ENCODE results near the gene MYO5C. TPM values are rescaled to one million over a fixed set of nuclear protein-coding genes. Genes with fewer than 3 reads are reported as not detected.
A peak's percentile ranks its signal among the peaks of the same experiment; 100 is the strongest.
"Not testable (repeated sequence)": the region's sequence is repeated elsewhere in the genome, so short reads cannot be mapped to it uniquely, and the experiment has no call there.

Gene MYO5C
- polyA plus RNA-seq, 6 donors from 2014 or later = 0.08 to 0.32 (median 0.22) TPM; not detected in 2

DNA sequence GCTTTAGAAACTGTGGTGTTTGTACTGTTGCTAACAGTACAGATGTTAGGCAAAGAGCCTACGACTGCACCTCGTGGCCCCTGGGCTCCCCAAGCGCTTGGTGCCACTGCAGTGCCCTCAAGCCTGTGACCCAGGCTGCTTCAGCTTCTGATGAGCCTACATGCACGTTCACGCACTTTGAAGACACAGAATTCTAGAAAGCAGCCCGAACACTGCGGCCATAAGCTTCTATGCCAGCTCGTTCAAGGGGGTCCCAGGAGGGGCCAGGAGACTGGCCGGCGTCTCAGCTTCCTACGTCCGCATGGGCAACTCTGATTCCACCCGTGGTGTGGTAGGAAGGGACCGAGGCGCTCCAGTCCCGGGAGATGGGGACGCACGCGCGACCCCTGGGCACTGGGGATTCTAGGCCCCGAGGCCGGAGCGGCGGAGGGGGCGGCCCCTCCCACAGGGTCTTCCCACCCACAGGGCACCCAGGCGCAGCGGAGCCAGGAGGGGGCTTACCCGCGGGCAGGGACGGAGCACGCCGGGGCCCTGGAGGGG, 653 bp downstream of the MYO5C start:
- no peaks in the 10 kb centered on the region for H3K36me3 Mint-ChIP-seq
- ATAC-seq (ENCODE audit: low read depth in 2 of 2) (peak; percentile 24 to 44), DNase-seq (no peak)
- H3K27ac Mint-ChIP-seq = peak overlapping the region in 1 of 6 donors; percentile 27
- H3K4me3 Mint-ChIP-seq = peak overlapping the region; percentile 56 to 83 (median 76)
- peaks cover 0 to under 1% (median 0%) of the 10 kb centered on the region in 7 donors for H3K9me3 Mint-ChIP-seq
- H3K27me3 Mint-ChIP-seq = peaks cover 27 to 33% (median 29%) of the 10 kb centered on the region in 3 donors
- peaks cover 5 to 19% (median 15%) of the 10 kb centered on the region in 3 donors for H3K4me1 Mint-ChIP-seq

- ATAC-seq (ENCODE audit: low read depth in 2 of 2) = no peak
- Mint-ChIP-seq H3K4me1 (peaks cover 5 to 23% (median 17%) of the 10 kb centered on the region in 3 donors), H3K27me3 (peaks cover 27 to 37% (median 28%) of the 10 kb centered on the region in 3 donors), H3K27ac (peak overlapping the region in 1 of 6 donors; percentile 58), H3K4me3 (peak overlapping the region in 4 of 8 donors; percentile 2 to 62 (median 14)), H3K36me3 (no peaks in the 10 kb centered on the region), H3K9me3 (no peaks in the 10 kb centered on the region)
- no peak for DNase-seq
Measured at GRCh38 chr15:52292780-52293392, 2.7 kb downstream of the MYO5C start.

- Mint-ChIP-seq H3K27me3 (peaks cover 23 to 37% (median 27%) of the 10 kb centered on the region in 3 donors), H3K9me3 (no peaks in the 10 kb centered on the region), H3K4me3 (peak overlapping the region in 1 of 8 donors; percentile 47), H3K4me1 (peaks cover 5 to 23% (median 17%) of the 10 kb centered on the region in 3 donors), H3K27ac (peak overlapping the region in 1 of 6 donors; percentile 56), H3K36me3 (no peaks in the 10 kb centered on the region)
- ATAC-seq (ENCODE audit: low read depth in 2 of 2) (no peak), DNase-seq (no peak)
Measured at GRCh38 chr15:52291204-52291603, 4.4 kb downstream of the MYO5C start.

DNA sequence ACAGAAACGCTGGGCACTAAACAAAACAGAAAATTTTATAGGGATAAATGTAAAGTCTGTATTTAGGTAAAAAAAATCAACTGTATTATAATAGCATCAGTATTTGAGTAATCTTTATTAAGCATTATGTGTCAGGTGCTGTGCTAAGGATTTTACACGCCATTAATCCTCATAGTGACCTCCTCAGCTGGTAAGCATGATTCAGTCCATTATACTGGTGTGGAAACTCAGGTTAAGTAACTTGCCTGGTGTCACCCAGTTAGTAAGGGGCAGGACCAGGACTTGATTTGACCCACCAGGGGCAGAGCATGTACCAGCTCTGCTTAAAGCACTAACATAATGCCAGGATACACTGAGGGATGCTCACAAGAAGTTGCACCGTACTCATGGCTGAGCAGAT, 4.8 kb downstream of the MYO5C start:
- H3K27me3 Mint-ChIP-seq = peaks cover 21 to 37% (median 27%) of the 10 kb centered on the region in 3 donors
- peaks cover 5 to 23% (median 17%) of the 10 kb centered on the region in 3 donors for H3K4me1 Mint-ChIP-seq
- no peaks in the 10 kb centered on the region for H3K9me3 Mint-ChIP-seq
- ATAC-seq (ENCODE audit: low read depth in 2 of 2) (no peak), DNase-seq (no peak)
- H3K4me3 Mint-ChIP-seq = no peak overlapping the region
- peak overlapping the region in 1 of 6 donors; percentile 11 for H3K27ac Mint-ChIP-seq
- no peaks in the 10 kb centered on the region for H3K36me3 Mint-ChIP-seq

GRCh38 chr15:52290329-52290728, 5.3 kb downstream of the MYO5C start:
- Mint-ChIP-seq H3K27ac (no peak overlapping the region), H3K27me3 (peaks cover 21 to 37% (median 27%) of the 10 kb centered on the region in 3 donors), H3K4me1 (peaks cover 5 to 23% (median 17%) of the 10 kb centered on the region in 3 donors), H3K36me3 (no peaks in the 10 kb centered on the region), H3K4me3 (no peak overlapping the region), H3K9me3 (no peaks in the 10 kb centered on the region)
- ATAC-seq (ENCODE audit: low read depth in 2 of 2) = no peak
- no peak for DNase-seq

DNA sequence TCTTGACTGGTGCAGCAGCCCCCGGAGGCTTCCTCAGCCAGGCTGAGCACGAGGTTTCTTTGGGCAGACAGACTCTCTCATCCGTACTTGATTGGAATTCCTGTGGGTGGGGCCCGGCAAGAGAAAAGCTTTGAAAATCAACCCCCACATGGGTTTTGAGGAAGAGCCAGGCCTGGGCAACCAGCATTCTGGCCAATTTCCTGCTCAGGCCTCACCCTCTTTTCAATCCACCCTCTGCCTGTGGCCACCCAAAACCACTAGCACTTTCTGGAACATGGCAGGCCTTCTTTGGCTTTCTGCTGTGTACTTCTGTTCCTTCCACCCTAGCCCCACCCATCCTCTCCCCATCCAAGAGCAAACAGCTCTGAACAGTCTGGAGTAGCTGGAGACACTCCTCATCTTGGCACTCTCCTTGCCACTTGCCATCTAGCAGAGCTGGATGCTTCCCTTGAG, 5.9 kb downstream of the MYO5C start:
- ATAC-seq (ENCODE audit: low read depth in 2 of 2) (no peak), DNase-seq (no peak)
- H3K36me3 Mint-ChIP-seq = no peaks in the 10 kb centered on the region
- peaks cover 5 to 20% (median 13%) of the 10 kb centered on the region in 3 donors for H3K4me1 Mint-ChIP-seq
- no peaks in the 10 kb centered on the region for H3K9me3 Mint-ChIP-seq
- no peak overlapping the region for H3K27ac Mint-ChIP-seq
- peaks cover 18 to 33% (median 25%) of the 10 kb centered on the region in 3 donors for H3K27me3 Mint-ChIP-seq
- H3K4me3 Mint-ChIP-seq = peak overlapping the region in 1 of 8 donors; percentile 9

GRCh38 chr15:52288986-52289385, 6.6 kb downstream of the MYO5C start:
- Mint-ChIP-seq H3K27me3 (peaks cover 11 to 26% (median 18%) of the 10 kb centered on the region in 3 donors), H3K4me3 (no peak overlapping the region), H3K27ac (no peak overlapping the region), H3K9me3 (no peaks in the 10 kb centered on the region), H3K36me3 (no peaks in the 10 kb centered on the region), H3K4me1 (peaks cover 5 to 16% (median 11%) of the 10 kb centered on the region in 3 donors)
- DNase-seq = no peak
- no peak for ATAC-seq (ENCODE audit: low read depth in 2 of 2)

DNA sequence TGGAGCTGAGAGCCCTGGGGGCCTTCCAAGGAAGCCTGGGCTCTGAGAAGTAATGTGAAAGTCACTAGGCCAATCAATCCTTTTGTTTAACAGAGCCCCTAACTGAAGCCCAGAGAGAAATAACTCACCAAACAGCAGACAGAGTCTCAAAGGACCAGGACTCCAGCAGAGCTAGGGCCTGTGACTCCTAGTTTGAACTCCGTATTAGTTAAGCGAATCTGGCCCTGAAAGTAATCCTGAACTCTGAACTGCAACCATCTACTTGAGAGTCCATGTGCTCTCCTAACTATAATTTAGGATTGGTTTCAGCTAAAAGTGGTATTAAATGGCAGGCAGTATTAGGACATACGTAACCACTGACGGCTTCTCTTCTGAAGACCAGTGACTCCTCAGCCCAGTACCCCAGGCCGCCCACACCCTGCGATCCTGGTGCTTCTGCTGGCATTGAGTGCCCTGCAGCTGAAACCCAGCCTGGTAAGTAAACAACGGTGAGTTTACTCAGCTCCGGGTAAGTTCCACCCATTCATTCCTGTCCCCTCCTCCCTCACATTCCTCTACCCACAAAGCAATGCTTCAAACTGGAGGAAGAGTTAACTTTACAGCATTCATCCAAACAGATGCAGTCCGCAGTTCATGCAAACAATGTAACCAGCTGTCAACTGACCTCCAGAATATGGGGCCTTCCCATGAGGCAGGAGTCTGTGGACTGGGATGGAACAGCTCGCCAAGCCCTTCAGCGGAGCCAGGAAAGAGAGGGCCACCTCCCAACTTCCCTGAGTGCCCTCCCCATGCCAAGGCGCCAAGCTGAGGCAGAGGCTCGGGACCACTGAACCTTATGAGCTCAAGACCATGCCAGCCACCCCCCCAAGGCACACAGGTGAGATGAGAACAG, 7.3 kb downstream of the MYO5C start:
- Mint-ChIP-seq H3K27me3 (peaks cover 6 to 20% (median 11%) of the 10 kb centered on the region in 3 donors), H3K36me3 (no peaks in the 10 kb centered on the region), H3K27ac (no peak overlapping the region), H3K4me1 (peaks cover 4 to 9% (median 5%) of the 10 kb centered on the region in 3 donors), H3K4me3 (no peak overlapping the region), H3K9me3 (no peaks in the 10 kb centered on the region)
- ATAC-seq (ENCODE audit: low read depth in 2 of 2) (no peak), DNase-seq (no peak)

- DNase-seq = no peak
- Mint-ChIP-seq H3K27ac (no peak overlapping the region), H3K9me3 (no peaks in the 10 kb centered on the region), H3K4me1 (peaks cover 0 to 6% (median 2%) of the 10 kb centered on the region in 3 donors), H3K4me3 (no peak overlapping the region), H3K27me3 (peaks cover 0 to 10% (median 0%) of the 10 kb centered on the region in 3 donors), H3K36me3 (no peaks in the 10 kb centered on the region)
- ATAC-seq (ENCODE audit: low read depth in 2 of 2) = no peak
Measured at GRCh38 chr15:52287114-52287513, 8.5 kb downstream of the MYO5C start.

GRCh38 chr15:52285941-52286340, 9.7 kb downstream of the MYO5C start:
- ATAC-seq (ENCODE audit: low read depth in 2 of 2); H3K4me1 Mint-ChIP-seq; H3K27ac Mint-ChIP-seq; H3K4me3 Mint-ChIP-seq; H3K27me3 Mint-ChIP-seq; H3K36me3 Mint-ChIP-seq; H3K9me3 Mint-ChIP-seq; DNase-seq: not testable (repeated sequence)

DNA sequence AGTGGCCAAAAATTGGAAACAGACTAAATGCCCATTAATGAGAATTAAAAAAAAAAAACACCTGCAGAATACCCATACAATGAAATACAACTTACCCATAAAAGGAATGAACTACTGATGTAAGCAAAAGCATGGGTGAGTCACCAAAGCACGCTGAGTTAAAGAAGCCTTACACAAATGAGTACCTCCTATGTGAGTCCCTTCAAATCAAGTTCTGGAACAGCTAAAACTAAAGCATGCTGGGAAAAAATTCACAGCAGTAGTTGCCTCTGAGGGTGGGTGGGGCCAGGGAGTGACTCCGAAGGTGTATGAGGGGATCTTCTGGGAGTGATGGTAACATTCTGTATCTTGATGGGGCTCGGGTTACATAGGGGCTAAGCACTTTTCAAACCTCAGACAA, 11.4 kb downstream of the MYO5C start:
- no peaks in the 10 kb centered on the region for H3K9me3 Mint-ChIP-seq
- no peaks in the 10 kb centered on the region for H3K27me3 Mint-ChIP-seq
- no peak overlapping the region for H3K4me3 Mint-ChIP-seq
- ATAC-seq (ENCODE audit: low read depth in 2 of 2) (no peak), DNase-seq (no peak)
- H3K4me1 Mint-ChIP-seq = no peaks in the 10 kb centered on the region
- H3K36me3 Mint-ChIP-seq = no peaks in the 10 kb centered on the region
- peak overlapping the region in 1 of 6 donors; percentile 60 for H3K27ac Mint-ChIP-seq

DNA sequence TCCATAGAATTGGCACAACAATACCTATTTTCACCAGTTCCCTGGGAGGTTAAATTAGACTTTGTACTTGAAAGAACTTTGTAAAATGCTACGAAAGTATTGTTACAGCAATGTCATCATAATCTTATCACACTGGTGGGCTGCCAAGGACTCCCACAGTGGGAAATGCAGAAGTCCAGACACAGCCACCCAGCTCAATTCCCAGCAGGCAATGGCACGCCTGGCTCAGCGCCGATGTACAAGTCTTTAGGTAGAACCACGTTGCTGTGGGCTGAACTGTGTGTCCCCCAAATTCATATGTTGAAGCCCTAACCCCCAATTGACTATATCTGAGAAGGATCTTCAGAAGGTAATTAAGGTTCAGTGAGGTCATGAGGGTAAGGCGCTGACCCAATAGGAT, 12.3 kb downstream of the MYO5C start:
- no peaks in the 10 kb centered on the region for H3K4me1 Mint-ChIP-seq
- H3K4me3 Mint-ChIP-seq = no peak overlapping the region
- no peaks in the 10 kb centered on the region for H3K36me3 Mint-ChIP-seq
- H3K9me3 Mint-ChIP-seq = no peaks in the 10 kb centered on the region
- no peak overlapping the region for H3K27ac Mint-ChIP-seq
- DNase-seq (no peak), ATAC-seq (ENCODE audit: low read depth in 2 of 2) (no peak)
- H3K27me3 Mint-ChIP-seq = no peaks in the 10 kb centered on the region

GRCh38 chr15:52282418-52282817, 13.2 kb downstream of the MYO5C start:
- Mint-ChIP-seq H3K27me3 (no peaks in the 10 kb centered on the region), H3K36me3 (no peaks in the 10 kb centered on the region), H3K4me3 (no peak overlapping the region), H3K9me3 (no peaks in the 10 kb centered on the region), H3K4me1 (no peaks in the 10 kb centered on the region), H3K27ac (no peak overlapping the region)
- ATAC-seq (ENCODE audit: low read depth in 2 of 2) (no peak), DNase-seq (no peak)
